Measurements from ENCODE around the gene LRRK2.

- TF ChIP-seq CTCF (IDR thresholded peaks at IDR 0.05) = no peak
- no peak for TF ChIP-seq POLR2A (IDR thresholded peaks at IDR 0.05)
These were observed 26.2 kb upstream of the LRRK2 start for GRCh38 chr12:40198601-40199000.

Measured in body of pancreas (tissue), 4 donors.